Stimulated activated naive CD8-positive, alpha-beta T cell treated with anti-CD3 and anti-CD28 coated beads, Interleukin-15, Interleukin-2, amounts not matched to agents 100 ng/mL and 50 ng/mL, for 24 hours (primary cell): ENCODE data around the gene FOXJ3.
"Not testable (repeated sequence)": the region's sequence is repeated elsewhere in the genome, so short reads cannot be mapped to it uniquely, and the experiment has no call there.

Experiments used
- H3K27ac Mint-ChIP-seq: one replicate; pipeline ENCODE4 v1.8.0; 2021; ENCODE audit warnings: mild to moderate bottlenecking, mixed read lengths
- H3K27me3 Mint-ChIP-seq: one replicate; pipeline ENCODE4 v1.8.0; 2021; ENCODE audit warnings: mixed read lengths
- H3K36me3 Mint-ChIP-seq: one replicate; pipeline ENCODE4 v1.8.0; 2021; ENCODE audit warnings: low read depth, mixed read lengths
- H3K4me1 Mint-ChIP-seq: one replicate; pipeline ENCODE4 v1.8.0; 2021; ENCODE audit warnings: low read depth, mixed read lengths
- H3K4me3 Mint-ChIP-seq: one replicate; pipeline ENCODE4 v1.8.0; 2021; ENCODE audit warnings: mild to moderate bottlenecking, mixed read lengths
- H3K9me3 Mint-ChIP-seq: one replicate; pipeline ENCODE4 v1.8.0; 2021; ENCODE audit warnings: mixed read lengths

Gene FOXJ3

DNA sequence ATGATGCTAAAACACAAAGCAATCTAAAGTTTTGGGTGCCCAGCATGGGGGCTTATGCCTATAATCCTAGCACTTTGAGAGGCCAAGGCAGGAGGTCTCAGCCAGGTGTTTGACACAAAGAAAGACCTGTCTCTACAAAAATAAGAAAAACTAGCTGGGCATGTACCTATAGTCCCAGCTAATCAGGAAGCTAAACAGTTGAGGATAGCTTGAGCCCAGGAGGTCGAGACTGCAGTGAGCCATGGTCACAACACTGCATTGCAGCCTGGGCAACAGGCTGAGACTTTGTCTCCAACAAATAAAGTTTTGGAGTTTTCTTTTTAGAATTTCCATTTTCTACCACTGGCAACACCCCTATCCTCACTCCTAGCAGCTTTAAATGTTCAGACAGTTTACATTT is 115.4 kb downstream of the FOXJ3 start:
- Mint-ChIP-seq H3K9me3 (peaks cover 10% of the 10 kb centered on the region), H3K4me3 (no peak overlapping the region), H3K27me3 (no peaks in the 10 kb centered on the region), H3K36me3 (peaks cover 55% of the 10 kb centered on the region), H3K27ac (no peak overlapping the region), H3K4me1 (peaks cover 29% of the 10 kb centered on the region)

DNA sequence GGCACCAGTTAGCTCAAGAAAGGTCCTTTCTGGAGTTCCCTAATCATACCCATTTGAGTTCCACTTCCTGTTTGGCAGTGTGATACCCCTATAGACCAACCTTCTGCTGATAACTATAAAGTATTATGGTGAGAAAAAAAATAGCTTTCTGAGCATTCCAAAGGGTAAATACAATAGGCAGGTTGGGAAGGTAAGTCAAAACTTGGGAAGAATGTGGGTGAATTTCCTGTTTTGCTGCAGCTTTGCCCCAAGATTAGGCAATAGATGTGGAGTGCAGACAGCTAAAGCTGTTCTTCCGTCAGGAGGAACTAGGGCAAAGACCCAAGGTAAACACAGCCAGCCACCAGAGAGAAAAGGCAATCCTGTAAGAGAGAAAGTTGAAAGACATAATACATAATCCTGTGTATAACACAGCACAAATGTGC is 120.6 kb downstream of the FOXJ3 start:
- H3K36me3 Mint-ChIP-seq, result peaks cover 70% of the 10 kb centered on the region
- H3K27me3 Mint-ChIP-seq, result no peaks in the 10 kb centered on the region
- peaks cover 5% of the 10 kb centered on the region for H3K9me3 Mint-ChIP-seq
- peaks cover 26% of the 10 kb centered on the region for H3K4me1 Mint-ChIP-seq
- no peak overlapping the region for H3K4me3 Mint-ChIP-seq
- H3K27ac Mint-ChIP-seq, result no peak overlapping the region

DNA sequence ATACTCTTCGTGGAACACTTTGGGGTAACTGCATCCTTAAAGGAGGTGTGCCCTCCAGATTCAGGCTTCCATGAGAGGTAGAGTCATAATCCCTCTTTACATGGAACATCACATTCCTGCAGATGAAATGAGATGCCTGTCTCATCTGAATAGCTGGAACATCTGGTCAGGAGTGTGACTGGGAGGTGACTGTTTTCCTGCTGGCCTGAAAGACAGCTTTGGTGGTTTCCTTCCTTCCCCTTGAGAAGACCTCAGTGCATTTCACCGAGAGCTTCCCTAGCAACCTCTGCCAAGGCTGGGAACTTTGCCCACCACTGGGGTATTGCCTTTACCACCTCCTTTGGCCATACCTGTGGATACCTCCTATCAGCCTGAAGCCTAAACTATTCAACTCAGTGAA is 123.8 kb downstream of the FOXJ3 start:
- Mint-ChIP-seq H3K9me3 (peaks cover 5% of the 10 kb centered on the region), H3K4me3 (no peak overlapping the region), H3K4me1 (peaks cover 35% of the 10 kb centered on the region), H3K36me3 (peaks cover 65% of the 10 kb centered on the region), H3K27me3 (no peaks in the 10 kb centered on the region), H3K27ac (no peak overlapping the region)

DNA sequence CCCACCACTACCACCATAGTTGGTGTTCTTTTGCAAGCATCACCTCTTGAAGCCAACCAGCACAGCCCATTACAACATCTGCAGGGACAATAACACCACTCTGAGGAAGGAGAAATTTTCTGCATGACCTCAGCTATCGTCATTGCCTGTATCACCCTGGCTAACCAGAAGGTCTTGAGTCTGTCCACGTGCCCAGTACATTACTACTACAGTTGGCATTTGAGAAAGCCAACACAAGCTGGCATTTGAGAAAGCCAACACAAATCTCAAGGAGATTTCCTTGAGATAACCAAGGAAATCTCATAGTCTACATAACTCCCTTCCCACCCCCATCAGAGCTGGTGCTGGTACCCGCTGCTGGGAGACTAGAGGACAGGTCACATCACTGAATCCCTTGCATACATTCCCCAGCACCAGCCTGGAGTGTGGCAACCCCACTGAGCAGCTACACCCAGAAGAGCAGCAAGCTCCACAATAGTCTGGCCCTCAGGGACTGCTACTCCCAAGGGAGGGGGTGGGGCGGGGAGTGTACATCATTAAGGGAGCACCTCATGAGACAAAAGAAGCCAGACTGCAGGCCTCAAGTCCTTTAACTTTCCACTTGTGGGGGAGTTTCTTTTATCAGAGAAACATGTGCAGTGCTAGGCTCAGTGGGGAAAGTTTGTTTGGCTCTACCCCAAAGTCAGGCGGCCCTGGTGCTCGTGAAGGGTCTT is 124.5 kb downstream of the FOXJ3 start:
- Mint-ChIP-seq H3K4me1 (peaks cover 35% of the 10 kb centered on the region), H3K27me3 (no peaks in the 10 kb centered on the region), H3K4me3 (no peak overlapping the region), H3K36me3 (peaks cover 72% of the 10 kb centered on the region), H3K27ac (no peak overlapping the region), H3K9me3 (peaks cover 5% of the 10 kb centered on the region)

DNA sequence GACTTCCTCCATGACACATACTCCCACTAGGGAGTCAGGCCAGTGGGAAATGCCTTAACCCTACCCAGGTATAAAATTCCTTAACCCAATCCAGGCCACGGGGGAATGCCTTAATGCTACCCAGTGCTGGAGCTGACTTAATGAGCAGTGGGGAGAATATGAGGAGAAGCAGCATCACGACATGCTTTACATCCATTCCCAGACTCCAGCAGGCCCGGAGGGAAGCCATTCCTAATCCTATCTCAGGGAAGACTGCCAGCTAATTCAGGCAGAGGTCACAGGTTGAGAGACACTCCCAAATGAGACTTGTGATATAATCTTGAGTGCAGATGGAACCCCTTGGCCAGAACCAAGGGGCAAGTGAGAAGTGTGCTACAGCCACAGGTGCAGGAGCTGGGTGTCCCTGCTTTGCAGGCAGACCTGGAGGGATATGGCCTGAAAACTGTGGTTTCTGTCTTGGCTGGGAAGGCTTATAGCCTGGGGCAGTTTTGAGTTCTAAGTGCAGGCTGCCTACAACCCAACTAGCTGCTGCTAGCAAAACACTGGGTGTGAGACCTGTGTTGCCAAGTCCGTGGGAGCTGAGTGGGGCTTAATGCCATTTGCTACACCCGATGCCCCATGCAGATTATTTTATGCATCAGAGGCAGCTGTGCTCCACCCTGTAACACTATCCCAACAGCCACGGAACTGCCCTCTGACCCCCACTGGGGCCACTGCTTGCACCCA is 125.3 kb downstream of the FOXJ3 start:
- H3K36me3 Mint-ChIP-seq, result peaks cover 74% of the 10 kb centered on the region
- H3K27ac Mint-ChIP-seq, result no peak overlapping the region
- peaks cover 3% of the 10 kb centered on the region for H3K9me3 Mint-ChIP-seq
- no peak overlapping the region for H3K4me3 Mint-ChIP-seq
- no peaks in the 10 kb centered on the region for H3K27me3 Mint-ChIP-seq
- peaks cover 35% of the 10 kb centered on the region for H3K4me1 Mint-ChIP-seq

DNA sequence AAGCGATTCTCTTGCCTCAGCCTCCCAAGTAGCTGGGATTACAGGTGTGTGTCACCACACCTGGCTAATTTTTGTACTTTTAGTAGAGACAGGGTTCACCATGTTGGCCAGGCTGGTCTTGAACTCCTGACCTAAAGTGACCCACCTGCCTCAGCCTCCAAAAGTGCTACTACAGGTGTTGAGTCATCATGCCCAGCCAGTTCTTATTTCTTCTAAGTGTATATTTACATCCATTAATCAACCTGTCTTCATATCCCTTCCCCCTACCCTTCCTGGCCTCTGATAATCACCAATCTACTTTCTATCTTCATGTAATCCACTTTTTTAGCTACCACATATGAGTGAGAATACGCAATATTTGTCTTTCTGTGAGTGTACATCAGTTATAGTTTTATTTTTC is 128.1 kb downstream of the FOXJ3 start:
- H3K27me3 Mint-ChIP-seq, H3K27ac Mint-ChIP-seq, H3K4me3 Mint-ChIP-seq: not testable (repeated sequence)
- H3K9me3 Mint-ChIP-seq, result peaks cover 16% of the 10 kb centered on the region
- peaks cover 29% of the 10 kb centered on the region for H3K4me1 Mint-ChIP-seq
- peaks cover 77% of the 10 kb centered on the region for H3K36me3 Mint-ChIP-seq

DNA sequence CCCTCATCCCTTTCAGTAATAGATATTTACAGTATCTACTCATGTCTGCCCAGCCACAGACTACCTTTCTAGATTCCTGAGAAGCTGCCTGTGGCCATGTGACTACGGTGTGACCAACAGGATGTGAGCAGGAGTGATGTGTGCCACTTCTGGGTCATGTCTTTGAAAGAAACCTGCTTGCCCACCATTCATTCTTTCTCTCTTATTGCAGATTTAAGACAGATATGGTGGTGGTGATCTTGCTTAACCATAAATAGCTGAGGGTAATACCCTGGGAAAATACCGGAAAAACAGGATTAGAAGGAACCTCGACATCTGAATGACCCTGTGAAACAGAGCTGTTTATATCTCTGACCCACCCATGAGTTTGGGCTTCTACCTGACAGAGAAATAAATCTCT is 128.9 kb downstream of the FOXJ3 start:
- Mint-ChIP-seq H3K9me3 (peaks cover 18% of the 10 kb centered on the region), H3K36me3 (peaks cover 77% of the 10 kb centered on the region), H3K4me3 (no peak overlapping the region), H3K4me1 (peaks cover 24% of the 10 kb centered on the region), H3K27ac (no peak overlapping the region), H3K27me3 (no peaks in the 10 kb centered on the region)

DNA sequence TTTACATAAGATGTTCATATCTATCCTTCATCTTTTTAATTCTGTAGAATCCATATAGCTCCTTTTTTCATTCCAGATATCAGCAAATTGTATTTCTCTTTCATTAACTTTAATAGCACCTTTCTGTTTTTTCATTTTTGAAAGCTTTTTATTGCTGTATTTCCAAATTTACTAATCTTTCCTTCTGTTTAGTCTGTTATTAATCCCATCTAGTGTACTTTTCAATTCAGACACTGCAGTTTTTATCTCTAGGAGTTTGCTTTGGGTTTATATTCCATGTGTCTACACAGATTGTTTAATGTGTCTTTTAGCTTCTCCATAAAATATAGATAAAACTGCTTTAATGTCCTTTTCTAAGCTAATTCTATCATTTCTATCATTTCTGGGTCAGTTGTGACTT is 133.0 kb downstream of the FOXJ3 start:
- no peak overlapping the region for H3K4me3 Mint-ChIP-seq
- no peaks in the 10 kb centered on the region for H3K27me3 Mint-ChIP-seq
- H3K36me3 Mint-ChIP-seq, result peaks cover 74% of the 10 kb centered on the region
- no peak overlapping the region for H3K27ac Mint-ChIP-seq
- H3K4me1 Mint-ChIP-seq, result peaks cover 3% of the 10 kb centered on the region
- peaks cover 18% of the 10 kb centered on the region for H3K9me3 Mint-ChIP-seq

DNA sequence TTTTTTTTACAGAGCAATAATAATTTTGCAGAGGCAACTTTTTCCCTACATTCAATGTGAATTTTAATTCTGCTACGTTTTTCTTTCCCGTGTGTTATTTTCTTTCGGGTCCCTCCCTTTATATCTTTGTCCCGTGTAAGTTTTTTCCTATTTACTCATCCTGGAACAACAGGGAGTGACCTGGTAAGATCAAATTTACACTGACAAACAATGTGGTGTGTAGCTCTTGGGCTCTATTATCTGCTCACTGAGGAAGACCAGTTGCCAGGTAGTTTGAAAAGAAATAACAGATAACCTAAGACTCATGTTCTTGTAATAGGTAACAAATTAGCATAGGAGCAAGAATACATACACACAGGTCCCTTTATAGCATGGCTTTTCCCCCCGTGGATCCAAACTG is 136.8 kb downstream of the FOXJ3 start:
- Mint-ChIP-seq H3K27ac (no peak overlapping the region), H3K4me1 (no peaks in the 10 kb centered on the region), H3K4me3 (no peak overlapping the region), H3K9me3 (peaks cover 10% of the 10 kb centered on the region), H3K36me3 (peaks cover 69% of the 10 kb centered on the region), H3K27me3 (no peaks in the 10 kb centered on the region)

DNA sequence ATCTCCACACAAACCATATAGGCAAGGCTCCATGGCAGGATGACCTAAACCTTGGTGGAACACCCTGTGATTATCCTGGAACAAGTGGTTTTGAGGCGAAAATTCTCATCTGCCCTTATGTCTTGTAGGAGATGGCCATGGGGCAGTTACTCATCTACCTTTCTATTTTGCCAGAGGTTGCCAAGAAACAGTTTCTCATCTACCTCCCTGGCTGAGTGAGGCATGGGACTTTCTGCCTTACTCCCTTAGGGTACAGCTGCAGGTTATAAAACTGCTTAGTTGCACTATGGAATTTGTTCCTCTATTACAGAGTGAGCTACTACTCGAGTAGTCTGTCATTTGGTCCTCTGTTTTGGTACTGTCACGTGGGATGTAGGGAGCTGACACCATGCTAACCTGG is 139.2 kb downstream of the FOXJ3 start:
- peaks cover 59% of the 10 kb centered on the region for H3K36me3 Mint-ChIP-seq
- H3K27ac Mint-ChIP-seq, result no peak overlapping the region
- no peaks in the 10 kb centered on the region for H3K27me3 Mint-ChIP-seq
- no peaks in the 10 kb centered on the region for H3K4me1 Mint-ChIP-seq
- H3K4me3 Mint-ChIP-seq, result no peak overlapping the region
- H3K9me3 Mint-ChIP-seq, result no peaks in the 10 kb centered on the region

DNA sequence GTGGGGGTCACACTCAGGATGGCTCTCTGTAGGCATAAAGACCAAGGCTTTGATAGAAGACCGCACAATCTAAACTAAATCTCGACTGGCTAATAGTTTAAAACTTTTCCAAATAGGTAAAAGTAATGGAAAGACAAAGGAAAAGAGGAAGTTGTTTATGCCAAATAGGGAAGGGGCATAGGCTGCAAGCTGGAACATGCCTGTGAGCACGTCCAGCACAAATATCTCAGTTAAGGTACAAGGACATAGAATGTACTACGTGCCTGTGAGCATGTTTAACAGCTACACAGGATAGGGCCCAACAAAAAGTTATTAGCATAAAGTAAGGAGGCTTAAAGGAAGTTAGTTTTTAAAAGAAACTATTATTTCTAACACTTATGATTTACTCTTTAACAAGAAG is 142.9 kb downstream of the FOXJ3 start:
- peaks cover 64% of the 10 kb centered on the region for H3K36me3 Mint-ChIP-seq
- no peaks in the 10 kb centered on the region for H3K9me3 Mint-ChIP-seq
- no peaks in the 10 kb centered on the region for H3K4me1 Mint-ChIP-seq
- no peaks in the 10 kb centered on the region for H3K27me3 Mint-ChIP-seq
- H3K27ac Mint-ChIP-seq, result no peak overlapping the region
- H3K4me3 Mint-ChIP-seq, result no peak overlapping the region

DNA sequence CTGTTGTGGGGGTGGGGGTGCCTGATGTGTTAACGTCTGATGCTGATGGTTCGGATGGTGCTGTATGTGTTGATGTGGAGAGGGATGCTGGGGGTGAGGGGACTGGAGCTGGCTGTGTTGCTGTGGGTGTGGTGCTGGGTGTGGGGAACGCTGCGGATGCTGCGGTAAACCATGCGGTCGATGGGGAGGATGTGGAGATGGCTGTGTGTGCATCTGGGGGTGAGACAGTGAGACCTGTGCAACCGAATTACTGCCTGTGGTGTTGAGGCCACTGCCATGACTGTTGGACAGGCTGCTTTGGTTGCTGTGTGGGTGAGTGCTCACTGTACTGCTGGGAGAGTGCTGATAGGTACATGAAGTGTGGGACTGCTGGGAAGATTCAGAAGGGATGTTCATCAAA is 143.7 kb downstream of the FOXJ3 start:
- Mint-ChIP-seq H3K4me3 (no peak overlapping the region), H3K27ac (no peak overlapping the region), H3K36me3 (peaks cover 62% of the 10 kb centered on the region), H3K27me3 (no peaks in the 10 kb centered on the region), H3K9me3 (no peaks in the 10 kb centered on the region), H3K4me1 (no peaks in the 10 kb centered on the region)

DNA sequence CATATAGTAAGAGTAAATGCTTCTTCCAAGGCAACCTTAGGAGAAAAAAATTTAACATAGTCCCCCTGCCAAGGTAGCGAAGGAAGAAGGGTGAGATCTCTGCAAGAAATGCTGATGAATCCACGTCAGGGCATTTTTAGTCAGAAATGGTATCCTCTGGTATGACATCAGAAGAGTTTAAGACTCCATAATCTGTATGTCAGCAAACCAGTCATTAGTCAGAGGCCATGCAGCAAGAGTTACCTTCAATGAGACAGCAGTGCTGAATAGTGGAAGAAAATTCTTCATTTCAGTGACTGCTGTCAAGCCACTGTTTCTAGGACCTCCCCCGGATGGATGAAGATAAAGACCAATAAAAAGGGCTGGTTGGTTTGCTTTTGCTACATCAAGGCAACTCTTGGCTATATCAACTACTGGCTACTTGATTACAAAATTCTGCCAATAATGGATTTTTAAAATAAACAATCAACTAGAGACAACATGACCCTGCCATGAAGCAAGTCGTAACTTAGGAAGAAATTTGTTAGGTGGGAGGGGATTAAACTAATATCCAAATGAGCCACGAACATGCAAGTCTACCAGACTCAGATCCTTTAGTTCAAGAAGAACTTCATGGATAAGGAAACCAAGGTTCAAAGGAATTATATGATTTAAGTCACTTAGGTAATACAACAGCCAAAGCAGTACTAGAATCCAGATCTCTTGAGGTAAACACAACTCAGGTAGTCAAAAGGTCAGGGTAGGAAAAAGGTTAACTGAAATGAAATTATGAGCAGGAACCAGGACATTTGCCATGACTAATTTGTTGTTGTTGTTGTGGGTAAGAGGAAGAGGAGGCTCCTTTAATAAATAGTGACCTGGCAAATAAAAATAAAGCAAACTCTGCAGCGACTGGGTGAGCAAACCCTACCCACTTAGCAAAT is 144.8 kb downstream of the FOXJ3 start:
- Mint-ChIP-seq H3K27me3 (no peaks in the 10 kb centered on the region), H3K36me3 (peaks cover 68% of the 10 kb centered on the region), H3K9me3 (no peaks in the 10 kb centered on the region), H3K27ac (no peak overlapping the region), H3K4me3 (no peak overlapping the region), H3K4me1 (no peaks in the 10 kb centered on the region)

DNA sequence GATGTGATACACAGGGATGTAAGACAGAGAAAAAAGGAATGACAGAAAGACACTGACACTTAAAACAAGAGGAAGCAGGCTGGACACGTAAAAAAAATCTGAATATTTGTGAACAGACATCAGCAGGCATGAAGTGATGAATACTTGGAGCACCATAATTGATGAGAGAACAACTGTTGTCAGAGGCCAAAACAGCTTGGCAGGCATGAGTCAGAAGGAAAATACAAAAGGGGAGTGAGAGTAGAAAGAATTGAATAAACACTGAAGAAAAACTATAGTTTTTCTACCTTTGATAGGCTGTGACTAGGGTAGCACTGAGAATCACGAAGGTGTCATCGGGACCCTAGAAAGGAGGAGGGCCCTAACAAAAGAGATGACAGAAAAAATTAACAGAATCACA is 148.9 kb downstream of the FOXJ3 start:
- H3K27me3 Mint-ChIP-seq, result no peaks in the 10 kb centered on the region
- no peak overlapping the region for H3K4me3 Mint-ChIP-seq
- H3K4me1 Mint-ChIP-seq, result no peaks in the 10 kb centered on the region
- no peaks in the 10 kb centered on the region for H3K9me3 Mint-ChIP-seq
- no peak overlapping the region for H3K27ac Mint-ChIP-seq
- peaks cover 59% of the 10 kb centered on the region for H3K36me3 Mint-ChIP-seq

DNA sequence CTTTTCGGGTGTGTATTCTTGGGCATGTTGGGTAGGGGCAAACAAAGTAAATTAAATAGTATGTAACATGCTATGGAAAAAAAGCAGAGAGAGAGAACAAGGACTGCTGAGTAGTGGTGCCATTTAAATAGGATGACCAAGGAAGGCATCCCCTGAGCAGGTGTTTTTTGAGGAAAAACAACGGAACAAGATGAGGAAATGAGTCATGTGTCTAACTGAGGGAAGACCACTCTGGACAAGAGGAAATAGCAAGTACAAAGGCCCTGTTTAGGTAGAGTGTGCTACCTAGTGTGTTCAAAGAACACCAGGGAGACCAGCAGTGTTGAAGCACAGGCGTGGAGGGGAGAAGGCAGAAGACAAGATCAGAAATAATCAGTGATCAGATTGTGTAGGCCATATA is 150.4 kb downstream of the FOXJ3 start:
- no peaks in the 10 kb centered on the region for H3K27me3 Mint-ChIP-seq
- peaks cover 51% of the 10 kb centered on the region for H3K36me3 Mint-ChIP-seq
- H3K9me3 Mint-ChIP-seq, result no peaks in the 10 kb centered on the region
- H3K4me1 Mint-ChIP-seq, result no peaks in the 10 kb centered on the region
- no peak overlapping the region for H3K4me3 Mint-ChIP-seq
- H3K27ac Mint-ChIP-seq, result no peak overlapping the region
